Activated CD8-positive, alpha-beta memory T cell treated with anti-CD3 and anti-CD28 coated beads, Interleukin-2, amount 50 U/mL, for 1 hour (primary cell): ENCODE data around the gene GPANK1.

Experiments used
- DNase-seq: peaks from one replicate; pipeline ENCODE4 v3.0.0-alpha.2; 2020; ENCODE audit errors: extremely low read depth

The GPANK1 gene

GRCh38 chr6:31617010-31617409, 47.8 kb downstream of the GPANK1 start:
- DNase-seq = no peak

- no peak for DNase-seq
Observed at GRCh38 chr6:31615748-31616147, 49.0 kb downstream of the GPANK1 start.

- no peak for DNase-seq
Observed at GRCh38 chr6:31614684-31615578, 49.9 kb downstream of the GPANK1 start, which contains the start of gene AIF1. Gene AIF1, plus strand, starts transcription at chr6:31615234. Its CDS starts 96 bp downstream, at chr6:31615330.

GRCh38 chr6:31614075-31614619, 50.6 kb downstream of the GPANK1 start:
- DNase-seq = no peak
